Right cardiac atrium (tissue), 5 donors: ENCODE measurements around the gene IFT27. TPM values are rescaled to one million over a fixed set of nuclear protein-coding genes. Genes with fewer than 3 reads are reported as not detected.

Source experiments
- ATAC-seq, 2 donors: fragments of 200-7000 bp; cut with Tn5 transposase; one replicate each; pipeline versions ENCODE4 v1.8.0 to v1.9.1; 2020; ENCODE audit warnings: moderate library complexity in 2 of 2, mild to moderate bottlenecking in 1 of 2
- DNase-seq, 3 donors: peaks; one replicate each; pipeline ENCODE4 v3.0.0-alpha.2; 2020
- H3K27ac ChIP-seq: one replicate; pipeline ENCODE4 v1.5.1; 2013; ENCODE audit warnings: mild to moderate bottlenecking, low read length, control low read depth, moderate library complexity
- H3K27me3 ChIP-seq: one replicate; pipeline ENCODE4 v1.6.1; 2013; ENCODE audit not compliant: control insufficient read depth, insufficient read depth
- H3K4me1 ChIP-seq: one replicate; pipeline ENCODE4 v1.6.1; 2013; ENCODE audit warnings: low read length; ENCODE audit not compliant: control insufficient read depth, insufficient read depth
- H3K4me3 ChIP-seq: one replicate; pipeline ENCODE4 v1.5.1; 2013; ENCODE audit warnings: low read length, control low read depth
- H3K9me3 ChIP-seq: one replicate; pipeline ENCODE4 v1.6.1; 2013; ENCODE audit warnings: low read length; ENCODE audit not compliant: control insufficient read depth
- WGBS: extraction: QIAGEN DNeasy Blood & Tissue Kit; methylation state at CpG from one replicate; pipeline ENCODE4 v1.1.7; 2013; 5-methylcytosine and 5-hydroxymethylcytosine counted together
- intact Hi-C, 4 donors: fragments of 100-400 bp; cut with DNase I; formaldehyde crosslinking; loops; one replicate each; pipeline versions ENCODE4 v1.11.0 to v1.14.0; 2022 to 2023
- polyA plus RNA-seq: library from polyadenylated mRNA; stranded (reverse); fragments of 200-250 nt; gene quantifications from one replicate; pipeline ENCODE4 v1.2.3, GENCODE V29; 2013
- total RNA-seq, 4 donors: library from RNA; stranded (reverse); fragmentation: NEBNext Ultra II Directional; extraction: Animal tissue kit (Norgen Biotek cat#: 25700); gene quantifications; one replicate each; pipeline ENCODE4 v1.2.1, GENCODE V29; 2021
- donor health status: healthy with polysubstance abuse.
- donor health status: DM: no; HTN: yes; CAD: no.
- donor health status: DM: no; HTN: no; CAD: no.
- donor health status: DM: no; HTN: yes; CAD: no; lungs with severe emphysema.
- donor health status: DM: yes; HTN: yes; CAD: no.

Gene IFT27
- total and polyA plus RNA-seq, 5 donors, result 24.1 to 37.6 (median 32.5) TPM

GRCh38 chr22:36764641-36765040 is 11.3 kb downstream of the IFT27 start:
- Histone ChIP-seq H3K27me3 (no peaks in the 10 kb centered on the region), H3K9me3 (no peaks in the 10 kb centered on the region), H3K27ac (no peak overlapping the region), H3K4me3 (no peak overlapping the region), H3K4me1 (no peaks in the 10 kb centered on the region)
- intact Hi-C loops, result loop anchor here in 1 of 4 donors (10.0 kb wide), 1 partner anchor 210 kb away; no protein-coding TSS in a partner anchor
- ATAC-seq (no peak), DNase-seq (no peak)
- WGBS, result 94% methylated on average over 6 of the region's 6 CpGs

DNA sequence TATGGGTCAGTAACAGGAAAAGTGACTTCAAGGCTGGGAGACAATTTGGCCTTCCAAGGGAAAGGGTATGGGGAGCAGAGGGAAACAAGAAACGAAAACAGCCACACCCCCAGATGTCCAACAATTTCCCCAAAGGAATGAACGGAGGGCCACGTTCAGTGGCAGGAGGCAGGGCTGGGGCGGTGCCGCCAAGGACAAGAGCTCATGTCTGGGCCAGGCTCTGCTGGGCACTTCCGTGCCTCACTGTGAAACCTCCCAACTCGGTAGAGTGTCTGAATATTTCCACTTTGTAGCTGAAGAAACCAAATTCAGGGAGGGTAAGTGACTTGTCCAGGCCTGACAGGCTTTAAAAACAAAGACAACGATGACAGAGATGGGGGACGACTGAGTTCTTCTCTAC is 11.9 kb downstream of the IFT27 start:
- WGBS, result 87% methylated on average over 9 of the region's 9 CpGs
- Histone ChIP-seq H3K9me3 (no peaks in the 10 kb centered on the region), H3K27ac (no peak overlapping the region), H3K4me3 (no peak overlapping the region), H3K4me1 (no peaks in the 10 kb centered on the region), H3K27me3 (no peaks in the 10 kb centered on the region)
- ATAC-seq (no peak), DNase-seq (no peak)
- intact Hi-C loops, result loop anchor here in 1 of 4 donors (10.0 kb wide), 1 partner anchor 209 kb away; no protein-coding TSS in a partner anchor

DNA sequence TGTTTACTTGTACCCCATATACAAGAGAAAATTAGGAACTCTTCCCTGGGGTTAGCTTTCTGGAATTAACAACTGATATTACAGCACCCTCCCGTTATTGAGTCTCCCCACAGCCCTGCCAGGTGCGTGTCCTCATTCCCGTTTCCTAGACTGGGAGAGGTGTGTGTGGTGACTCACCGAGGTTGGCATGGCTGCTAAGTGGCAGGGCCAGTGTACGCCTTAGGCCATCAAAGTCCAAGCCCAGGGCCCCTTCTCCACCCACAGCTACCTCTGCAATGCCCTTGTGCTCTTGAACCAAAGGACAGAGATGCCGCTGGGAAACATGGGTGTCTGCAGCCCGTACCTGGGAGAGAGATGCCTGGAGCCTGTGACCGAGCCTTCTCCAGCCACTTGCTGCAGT is 12.3 kb downstream of the IFT27 start:
- intact Hi-C loops, result loop anchor here in 1 of 4 donors (10.0 kb wide), 1 partner anchor 209 kb away; no protein-coding TSS in a partner anchor
- no peak for DNase-seq
- no peak overlapping the region for H3K27ac ChIP-seq

GRCh38 chr22:36762687-36763260 is 13.1 kb downstream of the IFT27 start:
- WGBS, result 61% methylated on average over 17 of the region's 17 CpGs
- ATAC-seq, result peak; percentile 62 to 67
- intact Hi-C loops, result loop anchor here in 1 of 4 donors (10.0 kb wide), 1 partner anchor 208 kb away; no protein-coding TSS in a partner anchor
- no peaks in the 10 kb centered on the region for H3K9me3 ChIP-seq
- peak; percentile 73 to 86 (median 85) for DNase-seq
- no peak overlapping the region for H3K4me3 ChIP-seq
- H3K27me3 ChIP-seq, result no peaks in the 10 kb centered on the region
- no peak overlapping the region for H3K27ac ChIP-seq
- H3K4me1 ChIP-seq, result no peaks in the 10 kb centered on the region

More for the DNA sequence above, 12.3 kb downstream of the IFT27 start:
- no peak for ATAC-seq
- WGBS, result 96% methylated on average over 8 of the region's 8 CpGs
- Histone ChIP-seq H3K27me3 (no peaks in the 10 kb centered on the region), H3K4me1 (no peaks in the 10 kb centered on the region), H3K4me3 (no peak overlapping the region), H3K9me3 (no peaks in the 10 kb centered on the region)

DNA sequence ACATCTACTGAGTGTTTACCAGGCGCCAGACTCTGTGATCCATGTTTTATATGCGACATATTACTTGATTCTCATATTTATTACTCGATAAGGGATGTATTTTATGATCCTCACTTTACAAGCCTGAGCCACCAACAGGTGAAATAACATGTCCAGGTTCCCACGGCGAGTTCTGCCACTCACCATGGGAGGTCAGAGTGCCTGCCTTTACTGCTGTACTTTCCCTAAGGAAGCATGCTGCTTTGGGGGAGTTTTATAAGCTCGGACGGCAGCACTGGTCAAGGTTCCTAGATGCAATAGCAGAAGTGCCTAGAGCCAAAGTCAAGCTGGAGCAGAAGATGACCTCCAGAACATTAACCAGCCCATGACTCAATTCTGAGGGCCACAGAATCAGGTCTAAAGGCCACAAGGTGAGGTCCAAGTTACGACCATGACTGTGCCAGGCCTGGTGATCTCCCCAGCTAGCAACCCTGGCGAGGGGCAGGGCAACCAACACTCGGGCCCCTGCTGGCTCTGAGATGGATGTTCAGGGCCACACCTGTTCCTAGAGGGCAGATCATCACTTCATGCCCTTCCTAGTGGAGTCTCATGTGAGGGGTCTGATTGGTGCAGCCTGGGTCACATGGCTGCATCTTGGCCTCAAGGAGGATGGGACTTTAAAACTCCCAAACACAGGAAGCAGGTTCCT is 14.2 kb downstream of the IFT27 start:
- no peak overlapping the region for H3K4me3 ChIP-seq
- no peaks in the 10 kb centered on the region for H3K9me3 ChIP-seq
- no peaks in the 10 kb centered on the region for H3K4me1 ChIP-seq
- DNase-seq (no peak), ATAC-seq (no peak)
- WGBS, result 94% methylated on average over 10 of the region's 10 CpGs
- intact Hi-C loops, result loop anchor here in 1 of 4 donors (10.0 kb wide), 1 partner anchor 207 kb away; no protein-coding TSS in a partner anchor
- H3K27me3 ChIP-seq, result no peaks in the 10 kb centered on the region
- no peak overlapping the region for H3K27ac ChIP-seq

DNA sequence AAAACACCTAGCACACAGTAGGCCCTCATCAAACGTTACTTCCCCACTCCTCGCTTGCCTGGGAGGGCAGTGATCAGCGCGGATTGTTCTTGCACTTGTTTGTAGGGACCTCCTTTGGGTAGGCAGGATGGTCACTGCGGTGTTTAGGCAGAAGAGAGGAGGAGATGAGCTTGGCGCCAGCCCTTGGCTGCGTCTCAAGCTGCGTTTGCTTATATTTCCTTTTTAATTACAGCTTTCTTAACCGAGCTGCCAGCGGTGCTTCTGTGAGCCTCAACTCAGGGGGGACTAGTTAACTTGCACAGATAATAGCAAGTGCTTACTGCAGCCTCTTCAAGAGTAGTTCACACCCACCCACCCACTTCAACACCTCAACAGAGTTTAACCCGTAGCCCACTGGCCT is 15.1 kb downstream of the IFT27 start:
- no peaks in the 10 kb centered on the region for H3K9me3 ChIP-seq
- DNase-seq (no peak), ATAC-seq (no peak)
- H3K4me1 ChIP-seq, result no peaks in the 10 kb centered on the region
- WGBS, result 73% methylated on average over 11 of the region's 11 CpGs
- H3K27ac ChIP-seq, result no peak overlapping the region
- intact Hi-C loops, result loop anchor here in 1 of 4 donors (10.0 kb wide), 1 partner anchor 206 kb away; no protein-coding TSS in a partner anchor
- no peaks in the 10 kb centered on the region for H3K27me3 ChIP-seq
- H3K4me3 ChIP-seq, result no peak overlapping the region

- DNase-seq (no peak), ATAC-seq (no peak)
- H3K27ac ChIP-seq, result no peak overlapping the region
- no peaks in the 10 kb centered on the region for H3K9me3 ChIP-seq
- H3K4me3 ChIP-seq, result no peak overlapping the region
- WGBS, result 85% methylated on average over 19 of the region's 19 CpGs
- H3K27me3 ChIP-seq, result no peaks in the 10 kb centered on the region
- no peaks in the 10 kb centered on the region for H3K4me1 ChIP-seq
- intact Hi-C loops, result loop anchor here in 1 of 4 donors (10.0 kb wide), 1 partner anchor 205 kb away; no protein-coding TSS in a partner anchor
Observed at GRCh38 chr22:36759481-36760159, 16.3 kb downstream of the IFT27 start.

DNA sequence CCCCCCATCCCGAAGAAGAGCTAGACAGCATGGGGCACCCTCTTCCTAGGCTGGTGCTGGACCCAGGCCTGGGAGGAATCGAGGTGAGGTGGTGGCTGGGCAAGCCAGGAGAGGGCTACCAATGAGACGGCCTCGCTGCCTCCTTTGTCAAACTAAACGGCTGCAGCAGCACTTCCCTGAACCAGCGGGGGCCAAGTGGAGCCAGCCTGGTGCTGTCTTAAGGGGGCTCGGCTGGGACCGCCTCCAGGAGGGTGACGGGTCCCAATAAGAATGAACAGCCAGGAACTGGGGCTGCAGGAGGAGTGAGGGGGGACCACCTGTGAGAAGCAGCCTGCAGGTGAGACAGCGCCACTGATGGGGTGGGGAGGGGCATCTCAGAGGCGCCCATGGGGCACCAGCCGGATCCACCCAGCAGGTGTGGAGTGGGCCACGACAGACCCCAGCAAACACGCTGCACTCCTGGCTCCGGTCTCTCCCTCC is 17.1 kb downstream of the IFT27 start:
- Histone ChIP-seq H3K27ac (no peak overlapping the region), H3K4me3 (no peak overlapping the region), H3K27me3 (no peaks in the 10 kb centered on the region), H3K9me3 (no peaks in the 10 kb centered on the region), H3K4me1 (no peaks in the 10 kb centered on the region)
- intact Hi-C loops, result no loop called here
- DNase-seq, result no peak
- ATAC-seq, result no peak
- WGBS, result 86% methylated on average over 15 of the region's 15 CpGs

DNA sequence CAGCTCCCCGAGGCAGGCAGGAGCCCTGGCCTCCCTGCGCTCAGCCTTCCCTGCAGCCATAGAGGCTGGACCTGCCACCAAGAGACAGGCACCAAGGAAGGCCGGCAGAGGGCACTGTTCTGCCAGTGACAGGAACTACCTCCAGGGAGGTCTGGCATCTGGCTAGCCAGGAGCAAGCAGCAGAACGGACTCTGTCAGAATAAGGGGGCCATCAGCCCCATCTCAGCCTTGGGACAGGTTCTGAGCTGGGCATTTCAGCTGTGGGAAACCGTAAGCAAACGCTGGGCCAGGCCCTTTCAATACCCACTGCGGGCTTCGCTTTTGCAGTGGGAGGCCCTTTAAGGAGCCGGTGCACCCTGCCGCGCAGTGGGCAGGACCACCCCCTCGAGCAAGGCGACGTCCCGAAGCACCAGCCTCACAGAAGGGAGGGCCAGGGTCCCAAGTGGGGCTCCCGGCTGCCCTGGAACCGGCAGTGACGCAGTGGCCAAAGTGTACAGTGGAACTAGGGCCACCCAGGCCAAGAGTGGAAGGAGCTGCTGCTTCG is 18.2 kb downstream of the IFT27 start:
- peak; percentile 76 to 91 (median 88) for DNase-seq
- intact Hi-C loops, result no loop called here
- Histone ChIP-seq H3K27me3 (no peaks in the 10 kb centered on the region), H3K27ac (no peak overlapping the region), H3K9me3 (no peaks in the 10 kb centered on the region), H3K4me1 (no peaks in the 10 kb centered on the region), H3K4me3 (no peak overlapping the region)
- peak; percentile 75 to 81 for ATAC-seq
- WGBS, result 63% methylated on average over 19 of the region's 19 CpGs

DNA sequence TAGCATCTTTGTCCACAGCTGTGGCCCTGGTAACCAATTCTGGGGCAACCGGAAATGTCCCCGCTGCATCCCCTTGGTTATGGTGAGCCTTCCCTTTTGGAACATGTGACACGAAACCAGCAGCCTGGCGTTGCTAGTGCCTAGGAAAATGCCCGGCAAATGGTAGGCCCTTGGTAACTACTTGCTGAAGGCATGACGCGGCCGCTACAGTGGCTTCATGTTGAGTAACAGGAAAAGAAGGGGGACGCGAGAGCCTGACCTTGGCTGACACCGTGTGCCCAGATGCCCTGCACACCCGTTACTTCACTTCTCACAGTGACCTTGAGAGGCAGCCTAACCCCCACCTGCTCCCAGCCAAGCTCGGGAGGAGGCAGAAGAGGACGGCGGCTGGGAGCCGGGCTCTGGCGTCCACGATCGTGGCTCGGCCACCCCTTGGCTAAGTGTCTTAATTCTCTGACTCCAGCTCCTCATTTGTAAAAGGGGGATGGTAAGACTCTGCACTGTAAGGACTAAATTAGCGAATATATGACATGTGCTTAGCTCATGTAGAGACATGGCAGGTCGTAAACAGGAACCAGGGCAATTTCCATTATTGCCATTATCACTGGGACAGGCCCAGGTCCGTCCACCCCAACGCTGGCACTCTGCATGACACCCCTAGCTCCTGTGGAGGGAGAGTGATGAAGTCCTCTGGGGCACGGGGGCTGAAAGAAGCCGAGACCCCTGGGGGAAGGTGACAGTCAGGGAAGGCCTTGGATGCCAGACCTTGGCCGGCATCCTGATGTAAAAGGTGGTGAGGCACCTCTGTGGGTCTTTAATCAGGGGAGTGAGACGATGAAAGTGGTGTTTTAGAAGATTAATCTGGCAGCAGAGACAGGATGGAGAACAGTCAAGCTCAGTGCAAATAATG is 18.9 kb downstream of the IFT27 start:
- intact Hi-C loops, result no loop called here
- no peaks in the 10 kb centered on the region for H3K9me3 ChIP-seq
- ATAC-seq (no peak), DNase-seq (no peak)
- no peak overlapping the region for H3K4me3 ChIP-seq
- no peaks in the 10 kb centered on the region for H3K27me3 ChIP-seq
- H3K4me1 ChIP-seq, result no peaks in the 10 kb centered on the region
- H3K27ac ChIP-seq, result no peak overlapping the region
- 58% methylated on average over 28 of the region's 28 CpGs for WGBS
